Omental fat pad (tissue), 4 donors: ENCODE results near the gene JUND. TPM values are rescaled to one million over a fixed set of nuclear protein-coding genes. Genes with fewer than 3 reads are reported as not detected.

ENCODE experiments used
- ATAC-seq: fragments of 150-250 bp; one replicate; pipeline ENCODE4 v1.9.1; 2016; ENCODE audit warnings: mild to moderate bottlenecking, moderate library complexity; ENCODE audit not compliant: low FRiP score
- DNase-seq: peaks from one replicate; pipeline ENCODE4 v3.0.0-alpha.2; 2019; ENCODE audit warnings: low spot score
- CTCF ChIP-seq, 3 donors: fragments of 450-650 bp; IDR thresholded peaks; one replicate each; pipeline ENCODE4 v1.5.1; 2016 to 2017; ENCODE audit warnings: antibody characterized with exemption in 3 of 3, mild to moderate bottlenecking in 3 of 3, moderate library complexity in 2 of 3
- total RNA-seq, 4 donors: library from RNA; depleted of rRNA; stranded (reverse); fragments of >200 nt; gene quantifications; one replicate each; pipeline ENCODE4 v1.1.0, GENCODE V29; 2016

Gene JUND
- total RNA-seq, 4 donors from 2014 or later, result 398 to 859 (median 623) TPM

GRCh38 chr19:18293642-18294466 lies 12.4 kb upstream of the JUND start:
- TF ChIP-seq CTCF (IDR thresholded peaks at IDR 0.05), result no peak
- DNase-seq, result no peak
- ATAC-seq, result no peak

- DNase-seq (peak; percentile 73), ATAC-seq (peak; percentile 45)
Observed at GRCh38 chr19:18292810-18293641, 11.6 kb upstream of the JUND start.

GRCh38 chr19:18292462-18292809 lies 11.0 kb upstream of the JUND start:
- DNase-seq, result no peak
- ATAC-seq, result peak; percentile 5

More at GRCh38 chr19:18292810-18293641, 11.6 kb upstream of the JUND start:
- no peak for TF ChIP-seq CTCF (IDR thresholded peaks at IDR 0.05)

GRCh38 chr19:18291590-18292461 lies 10.4 kb upstream of the JUND start:
- ATAC-seq (peak; percentile 72), DNase-seq (no peak)
- TF ChIP-seq CTCF (IDR thresholded peaks at IDR 0.05), result no peak

More at GRCh38 chr19:18292462-18292809, 11.0 kb upstream of the JUND start:
- no peak for TF ChIP-seq CTCF (IDR thresholded peaks at IDR 0.05)

- no peak for DNase-seq
- ATAC-seq, result no peak
Observed at GRCh38 chr19:18291019-18291524, 9.7 kb upstream of the JUND start.

More at GRCh38 chr19:18291019-18291524, 9.7 kb upstream of the JUND start:
- no peak for TF ChIP-seq CTCF (IDR thresholded peaks at IDR 0.05)
